GM12873 (cell line): ENCODE results near the gene EDC3.

Experiments
- TF ChIP-seq, protein P1 (sequence below): IDR thresholded peaks from 2 replicates; pipeline ENCODE4 v1.5.1; 2012; ENCODE audit warnings: low read depth, mild to moderate bottlenecking, moderate library complexity, low read length, control low read depth; ENCODE audit not compliant: insufficient read depth; ENCODE audit errors: missing control alignments

Gene EDC3

DNA sequence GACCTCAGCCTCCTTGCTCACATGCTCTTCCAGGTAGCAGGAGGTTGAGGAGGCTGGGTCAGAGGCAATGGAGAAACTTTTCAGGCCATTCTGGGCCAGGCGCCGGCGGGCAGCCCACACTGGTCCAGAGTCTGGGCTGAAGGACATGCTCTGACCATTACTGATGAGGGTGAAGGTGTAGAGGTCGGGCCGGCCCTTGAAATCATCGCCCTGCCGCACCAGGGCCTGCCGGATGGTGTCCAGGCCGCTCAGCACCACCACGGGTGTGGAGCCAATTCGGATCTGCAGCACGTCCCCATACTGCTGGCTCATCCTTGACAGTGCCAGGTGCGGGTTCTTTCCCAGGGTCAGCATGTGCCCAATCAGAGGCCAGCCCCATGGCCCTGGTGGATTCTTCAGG is 26.8 kb upstream of the EDC3 start:
- TF ChIP-seq, protein P1, sequence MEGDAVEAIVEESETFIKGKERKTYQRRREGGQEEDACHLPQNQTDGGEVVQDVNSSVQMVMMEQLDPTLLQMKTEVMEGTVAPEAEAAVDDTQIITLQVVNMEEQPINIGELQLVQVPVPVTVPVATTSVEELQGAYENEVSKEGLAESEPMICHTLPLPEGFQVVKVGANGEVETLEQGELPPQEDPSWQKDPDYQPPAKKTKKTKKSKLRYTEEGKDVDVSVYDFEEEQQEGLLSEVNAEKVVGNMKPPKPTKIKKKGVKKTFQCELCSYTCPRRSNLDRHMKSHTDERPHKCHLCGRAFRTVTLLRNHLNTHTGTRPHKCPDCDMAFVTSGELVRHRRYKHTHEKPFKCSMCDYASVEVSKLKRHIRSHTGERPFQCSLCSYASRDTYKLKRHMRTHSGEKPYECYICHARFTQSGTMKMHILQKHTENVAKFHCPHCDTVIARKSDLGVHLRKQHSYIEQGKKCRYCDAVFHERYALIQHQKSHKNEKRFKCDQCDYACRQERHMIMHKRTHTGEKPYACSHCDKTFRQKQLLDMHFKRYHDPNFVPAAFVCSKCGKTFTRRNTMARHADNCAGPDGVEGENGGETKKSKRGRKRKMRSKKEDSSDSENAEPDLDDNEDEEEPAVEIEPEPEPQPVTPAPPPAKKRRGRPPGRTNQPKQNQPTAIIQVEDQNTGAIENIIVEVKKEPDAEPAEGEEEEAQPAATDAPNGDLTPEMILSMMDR = no peak

DNA sequence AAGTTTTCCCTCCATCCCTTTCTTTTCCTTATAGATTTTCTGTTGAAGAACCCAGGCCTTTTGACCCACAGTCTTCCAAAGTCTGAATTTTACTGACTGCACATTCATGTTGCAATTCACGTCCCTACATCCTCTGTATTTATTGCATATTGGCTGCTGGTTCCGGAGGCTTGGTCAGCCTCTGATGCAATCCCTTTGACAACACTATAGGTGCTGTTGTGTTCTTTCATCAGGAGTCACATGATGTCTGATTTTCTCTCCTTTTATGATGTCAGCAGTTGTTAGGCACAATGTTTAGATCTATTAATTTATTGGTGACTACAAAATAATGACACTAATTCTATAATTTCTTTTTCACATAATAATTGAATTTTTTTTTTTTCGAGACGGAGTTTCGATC is 20.8 kb upstream of the EDC3 start:
- TF ChIP-seq, protein P1 = no peak

DNA sequence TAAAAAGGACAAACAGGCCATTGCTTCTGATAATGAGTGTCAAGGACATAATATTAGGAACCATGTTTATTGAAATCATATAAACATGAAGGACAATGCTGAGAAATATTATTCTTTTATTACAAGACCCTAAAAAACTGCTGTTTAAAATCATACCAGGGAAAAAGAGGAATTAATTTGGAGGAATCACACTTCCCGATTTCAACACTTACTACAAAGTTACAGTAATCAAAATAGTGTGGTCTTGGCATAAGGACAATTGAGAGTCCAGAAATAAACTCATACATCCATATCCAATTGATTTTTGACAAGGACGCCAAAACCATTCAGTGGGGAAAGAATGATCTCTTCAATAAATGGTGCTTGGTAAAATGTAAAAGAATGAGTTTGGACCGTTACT is 16.5 kb upstream of the EDC3 start:
- TF ChIP-seq, protein P1 = no peak

DNA sequence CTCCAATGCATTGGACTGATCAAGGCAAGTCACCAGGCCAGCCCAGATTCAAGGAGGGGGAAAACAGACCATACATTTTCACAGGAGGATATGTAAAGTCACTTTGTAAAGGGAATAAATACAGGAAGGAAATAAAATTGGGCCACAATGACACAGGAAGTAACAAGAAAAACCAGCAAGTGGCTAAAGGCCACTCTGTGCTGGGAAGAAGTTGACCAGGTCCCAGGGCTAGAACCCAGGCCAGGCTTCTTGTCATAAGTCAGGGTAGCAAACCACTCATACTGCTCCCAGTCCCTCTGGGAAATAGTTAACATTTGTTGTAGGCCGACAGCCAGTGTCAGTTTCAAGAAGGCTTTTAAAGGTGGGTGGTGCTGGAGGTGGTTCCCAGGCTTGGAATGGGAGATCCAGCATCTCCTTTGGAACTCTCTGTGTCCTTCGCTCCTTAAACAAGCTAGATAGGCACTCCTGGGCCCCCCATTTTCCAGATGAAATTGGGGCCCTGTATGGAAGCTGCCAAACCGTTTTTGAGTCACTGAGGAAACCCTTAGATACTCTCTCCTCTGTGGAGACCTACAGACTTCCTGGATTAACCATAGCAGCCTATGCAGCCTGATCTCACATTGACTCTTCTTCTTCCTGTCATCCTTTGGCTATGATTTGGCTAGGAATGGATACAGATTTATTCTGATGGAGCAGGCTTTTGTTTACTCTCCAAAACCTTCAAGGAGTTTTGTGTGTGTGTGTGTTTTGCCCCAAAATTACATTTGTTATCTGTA is 14.7 kb upstream of the EDC3 start:
- TF ChIP-seq, protein P1 = no peak

DNA sequence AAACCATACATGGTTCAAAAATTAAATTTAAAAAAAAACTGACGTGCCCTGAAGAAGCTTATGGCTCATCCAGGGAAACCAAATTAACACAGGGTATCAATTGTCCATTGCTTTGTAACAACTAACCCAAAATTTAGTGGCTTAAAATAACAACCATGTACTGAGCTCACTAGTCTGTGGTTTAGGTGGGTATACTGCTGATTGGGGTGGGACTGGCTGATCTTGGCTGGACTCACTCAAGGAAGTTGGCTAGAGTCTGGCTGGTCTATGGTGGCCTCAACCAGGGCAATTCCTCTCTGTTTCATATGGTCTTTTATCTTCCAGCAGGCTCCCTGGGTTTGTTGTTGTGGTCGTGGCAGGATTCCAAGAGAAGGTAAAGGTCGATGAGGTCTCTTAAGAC is 14.1 kb upstream of the EDC3 start:
- TF ChIP-seq, protein P1 = no peak

DNA sequence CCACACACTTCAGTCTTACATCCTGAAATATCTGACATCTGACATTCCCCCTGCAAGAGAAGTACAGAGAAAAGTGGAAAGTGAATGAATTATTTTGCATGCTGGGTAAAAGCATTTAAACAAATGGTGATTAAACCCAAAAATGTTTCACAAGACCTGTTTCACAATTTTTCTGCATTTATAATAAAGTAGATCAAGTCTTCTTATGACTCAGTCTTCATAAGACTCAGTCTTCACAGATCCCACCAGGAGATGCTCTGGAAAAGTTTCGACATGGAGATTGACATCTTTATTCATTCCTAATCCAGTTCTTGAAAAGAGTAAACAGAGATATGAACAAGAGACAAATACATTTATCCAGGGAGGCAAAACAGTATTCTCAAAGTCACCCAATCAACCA is 13.2 kb upstream of the EDC3 start:
- TF ChIP-seq, protein P1 = no peak

DNA sequence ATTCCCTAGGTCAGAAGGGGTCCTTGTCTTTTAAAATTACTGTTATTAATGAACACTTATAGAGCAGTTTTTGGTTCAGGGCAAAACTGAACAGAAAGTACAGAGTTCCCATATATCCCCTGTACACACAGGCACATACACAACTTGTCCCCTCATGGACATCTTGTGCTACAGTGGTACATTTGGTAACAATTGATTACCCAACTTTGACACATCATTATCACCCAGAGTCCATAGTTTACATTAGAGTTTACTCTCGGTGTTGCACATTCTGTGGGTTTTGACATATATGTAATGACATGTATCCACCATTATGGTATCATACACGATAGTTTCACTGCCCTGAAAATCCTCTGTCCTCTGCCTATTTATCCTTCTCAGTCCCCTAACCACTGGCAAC is 984 bp upstream of the EDC3 start:
- TF ChIP-seq, protein P1 = no peak
